ENCODE measurements around the gene TNNT1. TPM values are rescaled to one million over a fixed set of nuclear protein-coding genes. Genes with fewer than 3 reads are reported as not detected.

TNNT1 gene
- total RNA-seq, 4 donors from 2014 or later = 2.5 to 9.3 TPM; not detected in 2

DNA sequence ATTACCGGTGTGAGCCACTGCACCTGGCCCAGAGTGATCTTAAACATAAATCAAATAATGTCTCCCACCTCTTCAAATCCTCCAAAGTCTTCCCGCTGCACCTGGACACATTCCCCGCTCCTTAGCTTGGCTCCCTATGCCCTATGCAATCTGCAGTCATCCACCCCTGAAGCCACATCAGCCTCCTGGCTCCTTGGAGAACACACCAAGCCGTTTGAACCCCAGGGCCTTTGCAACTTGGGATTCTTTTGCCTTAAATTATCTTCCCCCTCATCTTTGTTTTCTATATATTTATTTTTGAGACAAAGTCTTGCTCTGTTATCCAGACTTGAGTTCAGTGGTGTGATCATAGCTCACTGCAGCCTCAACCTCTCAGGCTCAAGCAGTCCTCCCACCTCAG, 20.1 kb upstream of the TNNT1 start:
- no peak overlapping the region for H3K4me3 ChIP-seq
- H3K36me3 ChIP-seq = no peaks in the 10 kb centered on the region
- TF ChIP-seq POLR2A (IDR thresholded peaks at IDR 0.05) = no peak
- TF ChIP-seq, protein P1, sequence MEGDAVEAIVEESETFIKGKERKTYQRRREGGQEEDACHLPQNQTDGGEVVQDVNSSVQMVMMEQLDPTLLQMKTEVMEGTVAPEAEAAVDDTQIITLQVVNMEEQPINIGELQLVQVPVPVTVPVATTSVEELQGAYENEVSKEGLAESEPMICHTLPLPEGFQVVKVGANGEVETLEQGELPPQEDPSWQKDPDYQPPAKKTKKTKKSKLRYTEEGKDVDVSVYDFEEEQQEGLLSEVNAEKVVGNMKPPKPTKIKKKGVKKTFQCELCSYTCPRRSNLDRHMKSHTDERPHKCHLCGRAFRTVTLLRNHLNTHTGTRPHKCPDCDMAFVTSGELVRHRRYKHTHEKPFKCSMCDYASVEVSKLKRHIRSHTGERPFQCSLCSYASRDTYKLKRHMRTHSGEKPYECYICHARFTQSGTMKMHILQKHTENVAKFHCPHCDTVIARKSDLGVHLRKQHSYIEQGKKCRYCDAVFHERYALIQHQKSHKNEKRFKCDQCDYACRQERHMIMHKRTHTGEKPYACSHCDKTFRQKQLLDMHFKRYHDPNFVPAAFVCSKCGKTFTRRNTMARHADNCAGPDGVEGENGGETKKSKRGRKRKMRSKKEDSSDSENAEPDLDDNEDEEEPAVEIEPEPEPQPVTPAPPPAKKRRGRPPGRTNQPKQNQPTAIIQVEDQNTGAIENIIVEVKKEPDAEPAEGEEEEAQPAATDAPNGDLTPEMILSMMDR (IDR thresholded peaks at IDR 0.05) = no peak
- intact Hi-C loops (cut with DNase I; ENCODE audit: low total_unique reads) = no loop called here
- peaks cover 0 to 44% of the 10 kb centered on the region in 2 donors for H3K27me3 ChIP-seq
- H3K27ac ChIP-seq = no peak overlapping the region
- no peaks in the 10 kb centered on the region for H3K9me3 ChIP-seq
- no peak for DNase-seq
- H3K4me1 ChIP-seq = no peaks in the 10 kb centered on the region

DNA sequence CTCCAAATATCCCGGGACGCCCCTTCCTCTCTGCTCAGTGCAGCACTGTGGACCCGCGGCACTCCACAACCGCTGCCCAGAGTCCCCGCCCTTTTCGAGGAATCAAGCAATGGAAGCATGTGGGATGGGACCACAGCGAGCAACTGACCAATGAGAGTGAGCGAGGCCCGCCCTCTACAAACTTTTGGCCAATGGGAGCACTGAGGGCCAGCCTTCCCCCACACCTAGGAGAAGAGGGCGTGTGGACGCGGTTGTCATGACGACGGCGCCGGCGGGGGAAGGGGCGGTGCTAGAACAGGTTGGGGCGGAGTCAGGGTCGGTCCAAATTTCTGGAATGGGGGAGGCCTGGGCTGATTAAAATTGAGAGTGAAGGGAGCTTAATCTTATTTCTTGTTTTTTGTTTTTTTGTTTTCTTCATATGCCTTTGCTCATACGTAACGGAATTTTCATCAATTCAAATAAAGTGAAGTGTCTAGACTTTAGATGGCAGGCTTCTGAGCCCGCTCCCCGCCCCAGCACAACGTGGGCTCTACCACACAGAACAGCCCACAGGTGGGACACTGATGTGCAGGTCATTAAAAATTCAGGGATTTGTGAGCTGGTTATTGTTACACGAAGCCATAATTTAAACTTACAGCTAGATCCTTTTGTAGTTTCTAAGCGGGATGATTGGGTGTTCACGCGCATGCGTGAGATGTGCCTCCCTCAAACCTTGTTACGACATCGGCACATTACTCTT, 17.7 kb upstream of the TNNT1 start, which contains the start of gene DNAAF3:
Gene DNAAF3, minus strand, starts transcription at position 84 of the 739 bp plus-strand sequence. CDS start 200 bp downstream, outside the sequence.
- peak; percentile 56 to 90 for DNase-seq
- peaks cover under 1 to 49% of the 10 kb centered on the region in 2 donors for H3K27me3 ChIP-seq

DNA sequence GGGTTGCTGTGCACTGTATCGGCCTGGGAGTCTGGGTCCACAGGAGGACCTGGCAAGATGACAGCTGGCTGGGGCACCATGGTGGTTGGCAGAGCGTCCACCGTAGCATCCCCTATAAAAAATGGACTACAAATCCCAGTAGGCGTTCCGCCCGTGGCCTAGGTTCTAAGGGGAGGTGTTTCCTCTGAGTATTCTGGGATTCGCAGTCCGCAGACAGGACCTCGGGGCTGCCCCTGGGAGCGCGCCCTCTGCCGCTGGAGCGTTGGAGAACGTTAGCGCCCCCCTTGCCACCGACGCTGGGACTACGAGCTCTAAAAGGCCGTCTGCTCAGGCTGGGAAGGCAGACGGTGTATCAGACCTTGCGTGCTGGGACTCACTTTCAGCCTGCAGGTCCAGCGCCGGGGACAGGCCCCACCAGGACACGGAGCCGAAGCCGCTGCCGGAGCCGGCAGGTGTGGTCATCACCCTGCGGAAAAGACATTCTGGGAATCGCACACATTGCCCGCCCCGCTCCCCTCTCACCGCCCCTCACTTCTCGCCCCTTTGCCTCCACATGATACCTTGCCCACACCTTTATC, 17.0 kb upstream of the TNNT1 start:
- peak in 1 of 2 donors; percentile 45 for DNase-seq
- no peak for TF ChIP-seq POLR2A (IDR thresholded peaks at IDR 0.05)
- TF ChIP-seq, protein P1 (IDR thresholded peaks at IDR 0.05) = peak in 2 of 4 experiments; percentile 28 to 38
- Histone ChIP-seq H3K9me3 (no peaks in the 10 kb centered on the region), H3K27ac (no peak overlapping the region), H3K27me3 (peaks cover 5 to 50% of the 10 kb centered on the region in 2 donors), H3K36me3 (no peaks in the 10 kb centered on the region), H3K4me3 (peak overlapping the region in 1 of 2 donors; percentile 27), H3K4me1 (no peaks in the 10 kb centered on the region)
- intact Hi-C loops (cut with DNase I; ENCODE audit: low total_unique reads) = no loop called here

More for the DNA sequence above, 17.7 kb upstream of the TNNT1 start, which contains the start of gene DNAAF3:
- TF ChIP-seq, protein P1 (IDR thresholded peaks at IDR 0.05) = no peak
- no peak for TF ChIP-seq POLR2A (IDR thresholded peaks at IDR 0.05)
- H3K4me3 ChIP-seq = peak within 1 kb of the TSS in 1 of 2 donors; percentile 27
- H3K4me1 ChIP-seq = no peaks in the 10 kb centered on the region
- H3K9me3 ChIP-seq = no peaks in the 10 kb centered on the region
- H3K27ac ChIP-seq = no peak within 1 kb of the TSS
- intact Hi-C loops (cut with DNase I; ENCODE audit: low total_unique reads) = no loop called here
- H3K36me3 ChIP-seq = no peaks in the 10 kb centered on the region

DNA sequence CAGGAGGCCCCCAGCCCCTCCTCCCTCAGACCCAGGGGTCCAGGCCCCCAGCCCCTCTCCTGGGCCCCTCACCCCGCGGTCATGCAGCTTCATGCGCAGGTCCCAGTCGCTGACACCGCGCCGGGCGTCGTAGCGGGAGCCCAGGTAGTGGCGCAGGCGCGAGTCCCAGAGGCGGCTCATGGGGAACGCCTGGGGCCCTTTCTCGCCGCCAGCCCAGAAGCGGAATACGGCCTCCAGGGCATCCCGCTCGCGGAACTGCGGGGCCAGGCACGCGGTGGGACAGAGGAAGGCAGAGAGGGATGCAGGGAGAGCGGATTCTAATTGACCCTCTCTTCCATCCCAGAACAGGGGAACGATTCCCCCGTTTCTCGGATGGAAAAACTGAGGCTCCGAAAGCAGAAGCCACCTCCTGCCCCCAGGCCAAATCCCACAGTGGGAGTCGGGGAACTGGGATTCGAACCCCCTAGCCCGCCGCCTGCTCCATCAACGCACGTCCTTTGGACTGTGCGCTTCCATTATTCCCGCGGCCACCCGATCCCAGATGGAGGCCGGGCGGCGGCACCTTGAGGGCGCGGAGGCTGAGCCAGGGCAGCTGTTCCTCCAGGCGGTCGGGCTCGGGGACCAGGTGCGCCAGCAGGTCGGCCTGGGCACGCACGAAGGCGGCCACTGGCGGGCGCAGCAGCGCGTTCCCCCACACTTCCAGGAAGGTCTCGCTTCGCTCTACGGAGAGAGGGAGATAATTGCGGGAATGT, 12.7 kb upstream of the TNNT1 start:
- Histone ChIP-seq H3K4me1 (no peaks in the 10 kb centered on the region), H3K36me3 (no peaks in the 10 kb centered on the region), H3K27ac (no peak overlapping the region), H3K9me3 (no peaks in the 10 kb centered on the region), H3K4me3 (no peak overlapping the region), H3K27me3 (peaks cover 13 to 26% of the 10 kb centered on the region in 2 donors)
- intact Hi-C loops (cut with DNase I; ENCODE audit: low total_unique reads) = no loop called here
- no peak for DNase-seq
- TF ChIP-seq, protein P1 (IDR thresholded peaks at IDR 0.05) = no peak
- TF ChIP-seq POLR2A (IDR thresholded peaks at IDR 0.05) = no peak
